SU-DHL-6 (cell line): ENCODE results near the gene ALX1.

Experiments
- EZH2phosphoT487 ChIP-seq: fragments of 200-600 bp; sonication (generic), shearing (Covaris generic); conservative IDR thresholded peaks from 2 replicates; pipeline ENCODE4 v1.6.1; 2018; ENCODE audit warnings: mild to moderate bottlenecking, antibody characterized with exemption, low read length, moderate library complexity, mixed read lengths
- TF ChIP-seq, protein P1 (sequence below): fragments of 200-600 bp; sonication (generic); IDR thresholded peaks from one replicate; pipeline ENCODE4 v1.5.1; 2017; ENCODE audit warnings: antibody characterized with exemption, mild to moderate bottlenecking, low read length, moderate library complexity; ENCODE audit not compliant: insufficient read depth, poor library complexity, severe bottlenecking

DNA sequence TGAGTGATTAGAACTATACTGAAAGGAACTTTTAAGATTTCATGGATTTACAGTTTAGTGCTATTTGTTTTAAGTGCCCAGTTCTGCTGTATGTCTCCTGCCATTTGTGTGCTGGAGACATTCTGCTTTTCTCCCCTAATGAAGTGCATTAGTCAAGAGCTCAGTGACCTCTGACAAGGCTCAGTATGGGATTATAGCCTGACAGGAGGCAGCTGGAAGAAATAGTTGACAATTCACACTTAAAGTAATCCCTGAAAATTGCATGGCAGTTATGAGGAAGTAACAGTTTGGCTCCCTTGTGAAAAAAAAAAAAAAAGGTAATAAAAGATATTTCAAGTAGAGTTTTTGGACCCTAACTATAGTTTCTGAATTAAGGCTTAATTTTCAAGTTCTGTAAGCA lies 70.3 kb downstream of the ALX1 start:
- TF ChIP-seq, protein P1, sequence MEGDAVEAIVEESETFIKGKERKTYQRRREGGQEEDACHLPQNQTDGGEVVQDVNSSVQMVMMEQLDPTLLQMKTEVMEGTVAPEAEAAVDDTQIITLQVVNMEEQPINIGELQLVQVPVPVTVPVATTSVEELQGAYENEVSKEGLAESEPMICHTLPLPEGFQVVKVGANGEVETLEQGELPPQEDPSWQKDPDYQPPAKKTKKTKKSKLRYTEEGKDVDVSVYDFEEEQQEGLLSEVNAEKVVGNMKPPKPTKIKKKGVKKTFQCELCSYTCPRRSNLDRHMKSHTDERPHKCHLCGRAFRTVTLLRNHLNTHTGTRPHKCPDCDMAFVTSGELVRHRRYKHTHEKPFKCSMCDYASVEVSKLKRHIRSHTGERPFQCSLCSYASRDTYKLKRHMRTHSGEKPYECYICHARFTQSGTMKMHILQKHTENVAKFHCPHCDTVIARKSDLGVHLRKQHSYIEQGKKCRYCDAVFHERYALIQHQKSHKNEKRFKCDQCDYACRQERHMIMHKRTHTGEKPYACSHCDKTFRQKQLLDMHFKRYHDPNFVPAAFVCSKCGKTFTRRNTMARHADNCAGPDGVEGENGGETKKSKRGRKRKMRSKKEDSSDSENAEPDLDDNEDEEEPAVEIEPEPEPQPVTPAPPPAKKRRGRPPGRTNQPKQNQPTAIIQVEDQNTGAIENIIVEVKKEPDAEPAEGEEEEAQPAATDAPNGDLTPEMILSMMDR = no peak
- no peak for TF ChIP-seq EZH2phosphoT487
